Epithelial cell of alveolus of lung (primary cell): Measurements from ENCODE around the gene ADAR. TPM values are rescaled to one million over a fixed set of nuclear protein-coding genes. Genes with fewer than 3 reads are reported as not detected.

Experiments used
- total RNA-seq: library from RNA; depleted of rRNA; stranded (reverse); fragments of >200 nt; gene quantifications from 2 replicates; pipeline ENCODE4 v1.2.1, GENCODE V29; 2015

ADAR gene
- total RNA-seq = 80.8 and 87.7 TPM in 2 replicates

GRCh38 chr1:154607609-154608396 lies at the start of gene ADAR:
Gene ADAR (minus strand): TSS chr1:154608186. CDS start chr1:154608006, 180 bp downstream.

DNA sequence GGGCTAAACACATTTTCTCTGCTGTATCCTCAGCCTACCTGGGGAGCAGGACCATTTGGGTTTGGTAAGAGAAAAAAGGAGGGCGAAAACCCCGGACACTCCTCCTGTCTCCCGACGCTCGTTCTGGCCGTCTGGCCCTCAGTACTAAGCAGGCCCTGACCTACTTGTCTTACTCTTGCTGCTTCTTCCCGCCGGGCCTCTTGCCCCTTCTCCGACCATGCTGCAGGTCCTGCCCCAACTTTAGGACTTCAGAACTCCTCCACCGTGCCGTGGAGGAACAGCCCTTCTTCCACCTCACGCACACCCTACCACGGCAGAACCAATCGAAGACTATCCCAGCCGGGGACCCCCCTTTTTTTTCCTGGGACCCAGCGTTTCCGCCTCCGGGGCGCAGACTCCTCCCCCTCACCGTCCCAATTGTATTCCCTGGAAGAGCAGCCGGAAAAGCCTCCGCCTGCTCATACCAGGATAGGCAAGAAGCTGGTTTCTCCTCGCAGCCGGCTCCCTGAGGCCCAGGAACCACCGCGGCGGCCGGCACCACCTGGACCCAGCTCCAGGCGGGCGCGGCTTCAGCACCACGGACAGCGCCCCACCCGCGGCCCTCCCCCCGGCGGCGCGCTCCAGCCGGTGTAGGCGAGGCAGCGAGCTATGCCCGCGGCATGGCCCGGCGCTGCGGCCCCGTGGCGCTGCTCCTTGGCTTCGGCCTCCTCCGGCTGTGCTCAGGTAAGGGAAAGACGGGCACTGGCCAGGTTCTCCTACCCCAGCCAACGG lies 40.4 kb downstream of the ADAR start, which contains the start of gene CHRNB2:
CHRNB2 (plus strand) TSS at position 393 of the 771 bp plus-strand sequence; CDS start at position 660, 267 bp downstream.

DNA sequence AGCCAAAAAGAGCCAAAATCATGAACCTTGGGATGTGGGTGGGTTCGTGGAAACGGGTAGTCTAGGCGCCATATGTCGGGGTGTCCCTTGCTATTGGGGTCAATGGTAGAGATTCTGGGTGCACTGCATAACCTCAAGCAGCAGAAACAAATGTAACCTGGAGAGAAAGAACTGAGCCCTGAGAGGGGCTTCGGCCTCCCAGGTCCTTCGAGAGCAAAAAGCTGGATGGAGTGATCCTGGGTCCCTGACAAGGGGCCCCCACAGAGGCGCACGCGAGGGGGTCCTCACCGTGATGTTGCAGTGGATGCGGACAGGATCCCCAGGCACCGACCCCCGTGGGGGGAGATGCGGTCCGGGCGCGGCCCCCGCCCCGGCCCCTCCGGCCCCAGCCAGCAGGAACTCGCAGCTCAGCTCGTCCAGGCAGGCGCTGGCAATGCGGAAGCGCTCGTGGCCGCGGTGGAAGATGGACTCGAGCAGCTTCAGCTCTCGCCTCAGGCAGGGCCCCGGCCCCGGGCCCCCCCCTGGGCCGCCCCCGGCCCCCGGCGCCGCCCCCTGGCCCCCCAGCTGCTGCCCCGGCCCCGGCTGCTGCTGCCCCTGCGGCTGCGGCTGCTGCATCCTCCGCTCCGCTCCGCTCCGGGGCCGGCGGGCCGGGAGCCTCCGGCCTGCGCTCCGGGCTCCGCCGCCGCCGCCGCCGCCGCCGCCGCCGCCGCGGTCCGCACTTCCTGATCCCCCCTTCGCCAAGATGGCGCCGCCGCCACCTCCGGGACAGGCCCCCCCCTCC lies 49.9 kb downstream of the ADAR start, which contains the start of gene UBE2Q1:
UBE2Q1 (minus strand) TSS at position 724 of the 781 bp plus-strand sequence; CDS start at position 615, 109 bp downstream.

Other genes with a start within 250 kb of the ADAR start
- 1.3 and 12.2 TPM in 2 replicates for gene IL6R, start 202.8 kb downstream of the ADAR start, total RNA-seq
- not detected in 2 replicates for gene TDRD10, start 106.0 kb downstream of the ADAR start, total RNA-seq
- gene SHE, start 105.8 kb downstream of the ADAR start, total RNA-seq = 0.24 and 0.26 TPM in 2 replicates
- 18.0 and 22.7 TPM in 2 replicates for gene UBE2Q1, start 49.5 kb downstream of the ADAR start, total RNA-seq
- 0.13 and 0.64 TPM in 2 replicates for gene CHRNB2, start 40.4 kb downstream of the ADAR start, total RNA-seq